NCI-H226 (cell line): ENCODE results near the gene SMIM14.
"Not testable (repeated sequence)": the region's sequence is repeated elsewhere in the genome, so short reads cannot be mapped to it uniquely, and the experiment has no call there.

Source experiments
- DNase-seq: peaks from one replicate; pipeline ENCODE4 v3.0.0-alpha.2; 2015

SMIM14 gene

GRCh38 chr4:39638354-39639239, at the start of gene SMIM14:
Gene SMIM14, minus strand, starts transcription at chr4:39638865. Its CDS starts 33,720 bp downstream, at chr4:39605145.
- peak; percentile 94 for DNase-seq

GRCh38 chr4:39687014-39687413, 48.3 kb upstream of the SMIM14 start:
- no peak for DNase-seq

DNA sequence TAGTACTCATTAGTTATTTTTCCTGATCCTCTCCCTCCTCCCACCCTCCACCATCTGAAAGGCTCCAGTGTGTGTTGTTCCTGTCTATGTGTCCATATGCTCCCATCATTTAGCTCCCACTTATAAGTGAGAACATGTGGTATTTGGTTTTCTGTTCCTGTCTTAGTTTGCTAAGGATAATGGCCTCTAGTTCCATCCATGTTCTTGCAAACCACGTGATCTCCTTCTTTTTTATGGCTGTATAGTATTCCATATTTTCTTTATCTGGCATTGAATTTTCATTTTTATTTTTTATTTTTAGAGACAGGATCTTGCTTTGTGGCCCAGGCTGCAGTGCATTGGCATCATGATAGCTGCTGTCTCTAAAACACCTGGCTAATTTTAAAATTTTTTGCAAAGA, 47.3 kb upstream of the SMIM14 start:
- no peak for DNase-seq

- DNase-seq = no peak
Observed at GRCh38 chr4:39682138-39682537, 43.5 kb upstream of the SMIM14 start.

GRCh38 chr4:39681003-39681402, 42.3 kb upstream of the SMIM14 start:
- DNase-seq = not testable (repeated sequence)

DNA sequence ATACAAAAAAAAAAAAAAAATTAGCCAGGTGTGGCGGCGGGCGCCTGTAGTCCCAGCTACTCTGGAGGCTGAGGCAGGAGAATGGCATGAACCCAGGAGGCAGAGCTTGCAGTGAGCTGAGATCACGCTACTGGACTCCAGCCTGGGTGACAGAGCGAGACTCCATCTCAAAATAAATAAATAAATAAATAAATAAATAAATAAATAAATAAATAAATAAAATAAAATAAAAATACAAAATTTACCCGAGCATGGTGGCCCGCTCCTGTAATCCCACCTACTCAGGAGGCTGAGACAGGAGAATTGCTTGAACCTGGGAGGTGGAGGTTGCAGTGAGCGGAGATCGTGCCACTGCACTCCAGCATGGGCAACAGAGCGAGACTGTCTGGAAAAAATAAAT, 37.0 kb upstream of the SMIM14 start:
- not testable (repeated sequence) for DNase-seq

- not testable (repeated sequence) for DNase-seq
Observed at GRCh38 chr4:39670296-39670695, 31.6 kb upstream of the SMIM14 start.

- no peak for DNase-seq
Observed at GRCh38 chr4:39668887-39669286, 30.2 kb upstream of the SMIM14 start.

DNA sequence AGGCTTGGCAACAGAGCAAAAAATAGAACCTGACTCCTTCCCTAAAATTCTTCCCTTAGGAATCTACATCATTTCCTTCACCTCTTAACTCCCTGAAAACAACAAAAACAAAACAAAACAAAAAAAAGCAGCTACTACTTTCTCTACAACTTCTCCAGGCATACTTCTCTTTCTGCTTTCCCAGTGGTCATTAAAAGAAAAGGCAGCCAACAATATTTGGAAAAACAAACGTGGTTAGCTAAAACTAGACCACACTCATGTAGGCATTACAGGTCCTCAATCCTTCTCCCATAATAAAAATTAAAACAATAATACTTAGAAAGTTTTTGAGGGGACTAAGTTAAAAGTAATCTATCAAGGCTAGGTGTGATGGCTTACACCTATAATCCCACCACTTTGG, 29.0 kb upstream of the SMIM14 start:
- DNase-seq = no peak

GRCh38 chr4:39664828-39665731, 26.4 kb upstream of the SMIM14 start:
- DNase-seq = no peak

DNA sequence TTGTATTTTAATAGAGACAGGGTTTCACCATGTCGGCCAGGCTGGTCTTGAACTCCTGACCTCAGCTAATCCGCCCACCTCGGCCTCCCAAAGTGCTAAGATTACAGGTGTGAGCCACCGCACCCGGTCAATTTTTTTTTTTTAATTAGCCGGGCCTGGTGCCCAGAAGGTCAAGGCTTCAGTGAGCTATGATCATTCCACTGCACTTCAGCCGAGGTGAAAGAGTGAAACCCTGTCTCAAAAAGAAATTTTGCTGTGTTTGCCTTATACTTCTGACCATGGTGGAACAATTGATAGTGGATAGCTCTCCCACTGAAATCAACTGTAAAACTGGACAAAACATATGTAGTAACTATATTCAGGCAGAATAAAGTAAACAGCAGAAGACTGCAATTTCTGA, 24.0 kb upstream of the SMIM14 start:
- no peak for DNase-seq

DNA sequence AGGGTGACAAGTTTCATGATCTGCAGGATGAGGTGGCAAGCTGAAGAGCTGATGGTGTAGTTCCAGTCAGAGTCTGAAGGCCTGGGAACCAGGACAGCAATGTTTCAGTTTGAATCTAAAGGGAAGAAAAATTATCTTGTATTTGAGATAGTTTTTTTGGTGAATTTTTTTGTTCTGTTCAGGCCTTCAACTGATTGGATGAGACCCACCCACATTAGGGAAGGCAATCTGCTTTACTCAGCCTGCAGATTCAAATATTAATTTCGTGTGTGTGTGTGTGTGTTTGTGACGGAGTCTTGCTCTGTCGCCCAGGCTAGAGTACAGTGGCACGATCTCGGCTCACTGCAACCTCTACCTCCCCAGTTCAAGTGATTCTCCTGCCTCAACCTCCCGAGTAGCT, 22.1 kb upstream of the SMIM14 start:
- no peak for DNase-seq

DNA sequence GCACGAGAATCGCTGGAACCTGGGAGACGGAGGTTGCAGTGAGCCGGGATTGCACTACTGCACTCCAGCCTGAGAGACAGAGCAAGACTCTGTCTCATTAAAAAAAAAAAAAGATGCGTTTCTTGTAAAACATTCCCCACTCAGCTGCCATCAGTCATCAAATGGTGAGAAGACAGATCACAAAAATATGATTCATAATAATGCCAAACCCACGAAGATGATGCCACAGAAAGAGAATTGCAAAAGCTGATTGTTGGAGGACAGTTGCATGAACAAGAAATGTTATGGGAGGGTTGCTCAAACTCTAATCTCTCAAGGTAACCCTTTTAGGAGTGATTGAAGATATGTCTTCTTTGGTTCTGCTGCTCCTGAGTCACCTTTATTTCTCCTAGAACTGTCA, 21.4 kb upstream of the SMIM14 start:
- DNase-seq = no peak

DNA sequence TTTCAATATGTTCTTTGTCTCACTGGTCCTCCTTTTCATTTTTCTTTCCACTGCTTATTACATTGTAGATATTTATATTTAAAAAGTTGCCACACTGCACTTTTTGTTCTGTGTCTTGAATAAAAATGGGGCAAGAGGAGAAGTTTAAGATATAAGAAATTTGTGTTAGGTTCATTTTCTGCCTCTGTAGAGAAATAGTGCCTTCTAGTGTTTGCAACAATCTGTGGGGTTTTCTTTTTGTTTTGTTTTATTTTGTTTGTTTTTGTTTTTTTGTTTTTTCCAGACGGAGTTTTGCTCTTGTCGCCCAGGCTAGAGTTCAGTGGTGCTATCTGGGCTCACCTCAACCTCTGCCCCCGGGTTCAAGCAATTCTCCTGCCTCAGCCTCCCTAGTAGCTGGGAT, 20.1 kb upstream of the SMIM14 start:
- no peak for DNase-seq

GRCh38 chr4:39657465-39657864, 18.8 kb upstream of the SMIM14 start:
- no peak for DNase-seq

DNA sequence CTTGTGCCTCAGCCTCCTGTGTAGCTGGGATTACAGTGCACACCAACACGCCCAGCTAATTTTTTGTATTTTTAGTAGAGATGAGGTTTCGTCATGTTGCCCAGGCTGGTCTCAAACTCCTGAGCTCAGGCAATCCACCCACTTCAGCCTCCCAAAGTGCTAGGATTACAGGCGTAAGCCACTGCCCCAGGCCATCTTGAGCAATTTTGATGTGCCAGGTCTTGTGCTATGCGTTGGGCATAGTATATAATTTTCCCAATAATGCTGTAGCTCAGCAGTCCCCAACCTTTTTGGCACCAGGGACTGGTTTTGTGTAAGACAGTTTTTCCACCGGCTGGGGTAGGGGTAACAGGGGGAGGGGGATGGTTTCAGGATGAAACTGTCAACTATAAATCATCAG, 18.0 kb upstream of the SMIM14 start:
- DNase-seq = not testable (repeated sequence)

- DNase-seq = no peak
Observed at GRCh38 chr4:39655876-39656275, 17.2 kb upstream of the SMIM14 start.

- DNase-seq = no peak
Observed at GRCh38 chr4:39655211-39655610, 16.5 kb upstream of the SMIM14 start.

- not testable (repeated sequence) for DNase-seq
Observed at GRCh38 chr4:39651586-39651985, 12.9 kb upstream of the SMIM14 start.

DNA sequence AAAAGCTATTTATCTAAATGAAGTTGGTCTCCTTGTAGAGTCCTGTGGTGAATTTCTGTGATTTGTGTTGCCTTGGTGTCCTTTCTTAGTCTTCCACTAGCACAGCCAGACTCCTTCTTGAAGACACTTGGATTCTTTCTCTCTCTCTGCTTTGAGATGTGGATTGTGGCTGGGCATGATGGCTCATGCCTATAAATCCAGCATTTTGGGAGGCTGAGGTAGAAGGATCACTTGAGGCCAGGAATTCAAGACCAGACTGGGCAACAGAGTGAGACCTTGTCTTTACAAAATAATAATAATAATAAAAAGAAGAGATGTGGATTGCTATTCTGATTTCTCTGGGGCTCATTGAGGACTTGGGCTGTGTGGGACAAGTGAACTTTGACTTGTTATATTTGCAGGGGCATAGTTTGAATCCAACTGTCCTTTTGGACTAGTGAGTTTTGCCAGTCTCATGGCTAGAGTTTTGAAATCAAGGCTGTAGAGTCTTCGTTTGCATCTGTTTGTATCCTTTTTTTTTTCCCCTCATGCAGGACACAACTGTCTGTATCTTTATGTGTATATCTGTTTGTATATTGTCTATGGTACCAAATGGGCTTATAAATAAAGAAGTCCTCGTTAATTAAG, 11.1 kb upstream of the SMIM14 start:
- DNase-seq = no peak

- no peak for DNase-seq
Observed at GRCh38 chr4:39648827-39649558, 10.3 kb upstream of the SMIM14 start.

GRCh38 chr4:39648213-39648612, 9.5 kb upstream of the SMIM14 start:
- DNase-seq = no peak
